HepG2 (cell line): ENCODE results near the gene KLHL30. TPM values are rescaled to one million over a fixed set of nuclear protein-coding genes. Genes with fewer than 3 reads are reported as not detected.
A peak's percentile ranks its signal among the peaks of the same experiment; 100 is the strongest.

Experiments
- ATF4 ChIP-seq, 2 experiments: fragments of 450-650 bp in 1 of 2; sonication (generic) in 1 of 2; formaldehyde crosslinking; IDR thresholded peaks; 2 replicates each; pipeline versions ENCODE4 v1.5.0 to v1.8.0; 2020 to 2022; ENCODE audit warnings: mild to moderate bottlenecking in 1 of 2, missing genetic modification reagents in 1 of 2
- CENPT ChIP-seq: sonication (generic); formaldehyde crosslinking; IDR thresholded peaks from 2 replicates; pipeline ENCODE4 v1.8.0; 2022; ENCODE audit warnings: low read depth, mild to moderate bottlenecking, moderate library complexity, missing genetic modification reagents
- DBP ChIP-seq: sonication (generic); formaldehyde crosslinking; IDR thresholded peaks from 2 replicates; pipeline ENCODE4 v1.4.0; 2020; ENCODE audit warnings: missing genetic modification reagents; ENCODE audit errors: not compliant biosample characterization
- EED ChIP-seq: sonication (generic); formaldehyde crosslinking; IDR thresholded peaks from 2 replicates; pipeline ENCODE4 v1.5.0; 2020; ENCODE audit warnings: mild to moderate bottlenecking, missing genetic modification reagents
- ELF1 ChIP-seq: sonication (generic); formaldehyde crosslinking; IDR thresholded peaks from 2 replicates; pipeline ENCODE4 v1.4.0; 2020; ENCODE audit warnings: missing genetic modification reagents
- GTF3A ChIP-seq: sonication (generic); formaldehyde crosslinking; conservative IDR thresholded peaks from 2 replicates; pipeline ENCODE4 v1.4.0; 2020; ENCODE audit warnings: mild to moderate bottlenecking, missing genetic modification reagents
- JUNB ChIP-seq: sonication (generic); formaldehyde crosslinking; IDR thresholded peaks from 2 replicates; pipeline ENCODE4 v1.8.0; 2022; ENCODE audit warnings: missing genetic modification reagents, mild to moderate bottlenecking, borderline replicate concordance
- SAFB2 ChIP-seq: sonication (generic); formaldehyde crosslinking; IDR thresholded peaks from 2 replicates; pipeline ENCODE4 v1.5.1; 2020; ENCODE audit warnings: missing genetic modification reagents, low read depth, mild to moderate bottlenecking, borderline replicate concordance
- SIN3B ChIP-seq: fragments of 150-350 bp; IDR thresholded peaks from 2 replicates; pipeline ENCODE4 v1.6.1; 2014; ENCODE audit warnings: low read length
- SP4 ChIP-seq: sonication (generic); formaldehyde crosslinking; IDR thresholded peaks from 2 replicates; pipeline ENCODE4 v1.8.1; 2023; ENCODE audit warnings: mild to moderate bottlenecking, missing genetic modification reagents
- ZBTB38 ChIP-seq: sonication (generic); formaldehyde crosslinking; IDR thresholded peaks from 2 replicates; pipeline ENCODE4 v1.5.1; 2020; ENCODE audit warnings: mild to moderate bottlenecking, missing genetic modification reagents
- ZFP1 ChIP-seq: IDR thresholded peaks from 2 replicates; pipeline ENCODE4 v1.6.1; 2016
- ZFP82 ChIP-seq: sonication (generic); formaldehyde crosslinking; IDR thresholded peaks from 2 replicates; pipeline ENCODE4 v1.5.1; 2020; ENCODE audit warnings: mild to moderate bottlenecking, missing genetic modification reagents, borderline replicate concordance
- ZKSCAN5 ChIP-seq: sonication (generic); formaldehyde crosslinking; IDR thresholded peaks from 2 replicates; pipeline ENCODE4 v1.5.1; 2020; ENCODE audit warnings: mild to moderate bottlenecking, missing genetic modification reagents
- ZNF546 ChIP-seq: sonication (generic); formaldehyde crosslinking; conservative IDR thresholded peaks from 2 replicates; pipeline ENCODE4 v1.8.1; 2023; ENCODE audit warnings: mild to moderate bottlenecking, missing genetic modification reagents
- ZNF597 ChIP-seq: sonication (generic); formaldehyde crosslinking; IDR thresholded peaks from 2 replicates; pipeline ENCODE4 v1.5.0; 2020; ENCODE audit warnings: missing genetic modification reagents
- ZNF619 ChIP-seq: sonication (generic); formaldehyde crosslinking; IDR thresholded peaks from 2 replicates; pipeline ENCODE4 v1.4.0; 2020; ENCODE audit warnings: mild to moderate bottlenecking, missing genetic modification reagents
- ZNF850 ChIP-seq: sonication (generic); formaldehyde crosslinking; conservative IDR thresholded peaks from 2 replicates; pipeline ENCODE4 v1.9.0; 2021; ENCODE audit warnings: mild to moderate bottlenecking, missing genetic modification reagents
- polyA plus RNA-seq, 8 experiments: library from polyadenylated mRNA; depleted of rRNA in 3 of 8; stranded (reverse) in 7 of 8; unstranded in 1 of 8; fragments of >200 nt; fragmentation: Illumina TruSeq in 4 of 8; extraction: Trizol in 4 of 8; gene quantifications; 2 replicates each; pipeline versions ENCODE4 v1.2.1 to v1.2.3, GENCODE V29; 2011 to 2016; ENCODE audit warnings: low read depth in 4 of 8, missing spikeins in 1 of 8, mixed read lengths in 1 of 8; ENCODE audit not compliant: insufficient read depth in 1 of 8
- total RNA-seq, 5 experiments: library from RNA; depleted of rRNA; stranded (reverse); fragments of >200 nt; fragmentation: Illumina TruSeq; extraction: Trizol; gene quantifications; 2 replicates each; pipeline ENCODE4 v1.2.3, GENCODE V29; 2016; ENCODE audit warnings: low read depth in 1 of 5
- TF ChIP-seq, protein P1 (sequence below): sonication (generic); formaldehyde crosslinking; IDR thresholded peaks from 2 replicates; pipeline ENCODE4 v1.4.0; 2020; ENCODE audit warnings: missing genetic modification reagents

The KLHL30 gene
- total and polyA plus RNA-seq, 2 of the 13 experiments (the other 11 are each of a cell fraction or from before 2014, with no cell fraction given): 0.05 TPM; not detected in 1

- TF ChIP-seq ZFP82 (CRISPR knock-in tag) (no peak), ATF4 (CRISPR knock-in tag; IDR thresholded peaks at IDR 0.05) (no peak), SIN3B (0 out of 2 replicates have a peak, but pooled peaks have one; percentile 56), ZKSCAN5 (CRISPR knock-in tag) (no peak), ZNF546 (CRISPR knock-in tag) (no peak), ZNF619 (CRISPR knock-in tag) (0 out of 2 replicates have a peak, but pooled peaks have one; percentile 2), ZFP1 (CRISPR knock-in tag) (no peak), ELF1 (no peak), ZNF597 (CRISPR knock-in tag) (no peak), SAFB2 (CRISPR knock-in tag) (peak; percentile 39; the same call in 1 of the 2 replicates), EED (no peak), DBP (CRISPR knock-in tag) (no peak), GTF3A (CRISPR knock-in tag) (no peak), ZNF850 (CRISPR knock-in tag) (no peak), JUNB (CRISPR knock-in tag) (no peak), SP4 (CRISPR knock-in tag) (peak; percentile 31; the same call in 1 of the 2 replicates), CENPT (CRISPR knock-in tag) (no peak), ZBTB38 (CRISPR knock-in tag) (peak; percentile 71; the same call in 1 of the 2 replicates)
- TF ChIP-seq, protein P1, sequence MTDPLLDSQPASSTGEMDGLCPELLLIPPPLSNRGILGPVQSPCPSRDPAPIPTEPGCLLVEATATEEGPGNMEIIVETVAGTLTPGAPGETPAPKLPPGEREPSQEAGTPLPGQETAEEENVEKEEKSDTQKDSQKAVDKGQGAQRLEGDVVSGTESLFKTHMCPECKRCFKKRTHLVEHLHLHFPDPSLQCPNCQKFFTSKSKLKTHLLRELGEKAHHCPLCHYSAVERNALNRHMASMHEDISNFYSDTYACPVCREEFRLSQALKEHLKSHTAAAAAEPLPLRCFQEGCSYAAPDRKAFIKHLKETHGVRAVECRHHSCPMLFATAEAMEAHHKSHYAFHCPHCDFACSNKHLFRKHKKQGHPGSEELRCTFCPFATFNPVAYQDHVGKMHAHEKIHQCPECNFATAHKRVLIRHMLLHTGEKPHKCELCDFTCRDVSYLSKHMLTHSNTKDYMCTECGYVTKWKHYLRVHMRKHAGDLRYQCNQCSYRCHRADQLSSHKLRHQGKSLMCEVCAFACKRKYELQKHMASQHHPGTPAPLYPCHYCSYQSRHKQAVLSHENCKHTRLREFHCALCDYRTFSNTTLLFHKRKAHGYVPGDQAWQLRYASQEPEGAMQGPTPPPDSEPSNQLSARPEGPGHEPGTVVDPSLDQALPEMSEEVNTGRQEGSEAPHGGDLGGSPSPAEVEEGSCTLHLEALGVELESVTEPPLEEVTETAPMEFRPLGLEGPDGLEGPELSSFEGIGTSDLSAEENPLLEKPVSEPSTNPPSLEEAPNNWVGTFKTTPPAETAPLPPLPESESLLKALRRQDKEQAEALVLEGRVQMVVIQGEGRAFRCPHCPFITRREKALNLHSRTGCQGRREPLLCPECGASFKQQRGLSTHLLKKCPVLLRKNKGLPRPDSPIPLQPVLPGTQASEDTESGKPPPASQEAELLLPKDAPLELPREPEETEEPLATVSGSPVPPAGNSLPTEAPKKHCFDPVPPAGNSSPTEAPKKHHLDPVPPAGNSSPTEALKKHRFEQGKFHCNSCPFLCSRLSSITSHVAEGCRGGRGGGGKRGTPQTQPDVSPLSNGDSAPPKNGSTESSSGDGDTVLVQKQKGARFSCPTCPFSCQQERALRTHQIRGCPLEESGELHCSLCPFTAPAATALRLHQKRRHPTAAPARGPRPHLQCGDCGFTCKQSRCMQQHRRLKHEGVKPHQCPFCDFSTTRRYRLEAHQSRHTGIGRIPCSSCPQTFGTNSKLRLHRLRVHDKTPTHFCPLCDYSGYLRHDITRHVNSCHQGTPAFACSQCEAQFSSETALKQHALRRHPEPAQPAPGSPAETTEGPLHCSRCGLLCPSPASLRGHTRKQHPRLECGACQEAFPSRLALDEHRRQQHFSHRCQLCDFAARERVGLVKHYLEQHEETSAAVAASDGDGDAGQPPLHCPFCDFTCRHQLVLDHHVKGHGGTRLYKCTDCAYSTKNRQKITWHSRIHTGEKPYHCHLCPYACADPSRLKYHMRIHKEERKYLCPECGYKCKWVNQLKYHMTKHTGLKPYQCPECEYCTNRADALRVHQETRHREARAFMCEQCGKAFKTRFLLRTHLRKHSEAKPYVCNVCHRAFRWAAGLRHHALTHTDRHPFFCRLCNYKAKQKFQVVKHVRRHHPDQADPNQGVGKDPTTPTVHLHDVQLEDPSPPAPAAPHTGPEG (CRISPR knock-in tag): peak; percentile 48; the same call in 1 of the 2 replicates
Observed at GRCh38 chr2:238107525-238108422, 30.7 kb upstream of the KLHL30 start (continued).
